Measurements from ENCODE around the gene CRELD1.

The CRELD1 gene

GRCh38 chr3:9913601-9914000, 20.0 kb upstream of the CRELD1 start:
- no peak for DNase-seq (ENCODE audit: low read depth, low spot score)
- in situ Hi-C loops (cut with HindIII; ENCODE audit: low sequenced_read_pairs) = no loop called here
- no peak overlapping the region for H3K4me3 ChIP-seq (ENCODE audit: low read depth, low read length)
- no peak for TF ChIP-seq CTCF (IDR thresholded peaks at IDR 0.05; ENCODE audit: low read depth, low read length)

DNA sequence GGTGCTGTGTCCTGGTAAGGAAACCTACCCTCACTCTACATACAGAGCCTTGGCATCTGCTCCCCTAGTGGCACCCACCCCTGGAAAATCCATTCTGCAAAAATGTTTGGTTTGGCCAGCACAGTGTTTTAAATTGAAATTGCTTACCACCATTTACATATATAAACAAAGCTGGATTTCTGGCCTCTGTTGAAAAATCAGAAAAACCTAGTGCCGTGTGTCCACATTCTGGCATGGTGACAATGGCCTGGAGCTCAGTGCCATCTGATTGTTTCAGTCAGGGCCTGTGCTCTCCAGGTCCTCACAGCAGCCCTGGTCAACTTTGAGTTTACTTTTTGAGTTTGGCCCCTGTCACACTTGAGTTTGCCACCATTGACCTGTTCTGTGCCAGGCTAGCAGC, 19.6 kb upstream of the CRELD1 start:
- H3K4me3 ChIP-seq (ENCODE audit: low read depth, low read length) = no peak overlapping the region
- DNase-seq (ENCODE audit: low read depth, low spot score) = no peak
- TF ChIP-seq CTCF (IDR thresholded peaks at IDR 0.05; ENCODE audit: low read depth, low read length) = no peak
- in situ Hi-C loops (cut with HindIII; ENCODE audit: low sequenced_read_pairs) = no loop called here

DNA sequence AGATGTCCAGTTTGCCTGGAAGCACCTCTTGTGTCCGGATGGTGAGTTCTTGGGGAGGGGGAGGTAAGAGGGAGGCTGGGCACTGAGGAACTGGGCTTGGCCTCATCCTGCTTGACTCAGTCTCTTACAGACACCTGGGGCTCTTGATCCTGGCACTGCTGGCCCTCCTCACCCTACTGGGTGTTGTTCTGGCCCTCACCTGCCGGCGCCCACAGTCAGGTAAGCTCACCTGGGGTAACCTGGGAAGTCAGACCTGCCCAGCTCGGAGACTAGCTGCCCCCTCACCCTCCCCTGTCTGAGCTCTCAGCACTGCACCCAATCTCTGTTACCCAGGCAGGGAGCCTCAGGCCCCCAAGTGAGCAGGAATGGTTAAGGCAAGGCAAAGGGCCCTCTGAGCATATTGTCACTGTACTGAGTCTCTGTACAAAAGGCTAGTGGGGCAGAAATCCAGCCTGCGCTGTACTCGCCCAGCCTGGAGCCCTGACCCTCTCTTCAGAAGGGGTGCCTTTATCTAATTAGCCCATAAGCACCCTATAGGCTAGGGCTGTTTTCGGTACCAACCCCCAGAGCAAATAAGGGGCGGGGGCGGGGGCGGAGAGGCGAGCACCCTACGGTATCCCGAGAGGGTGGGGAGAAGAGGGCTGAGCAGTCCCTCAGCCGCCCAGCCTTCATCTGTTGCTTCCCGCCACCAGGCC, 18.9 kb upstream of the CRELD1 start:
- no peak for DNase-seq (ENCODE audit: low read depth, low spot score)
- in situ Hi-C loops (cut with HindIII; ENCODE audit: low sequenced_read_pairs) = no loop called here
- no peak for TF ChIP-seq CTCF (IDR thresholded peaks at IDR 0.05; ENCODE audit: low read depth, low read length)
- H3K4me3 ChIP-seq (ENCODE audit: low read depth, low read length) = no peak overlapping the region

DNA sequence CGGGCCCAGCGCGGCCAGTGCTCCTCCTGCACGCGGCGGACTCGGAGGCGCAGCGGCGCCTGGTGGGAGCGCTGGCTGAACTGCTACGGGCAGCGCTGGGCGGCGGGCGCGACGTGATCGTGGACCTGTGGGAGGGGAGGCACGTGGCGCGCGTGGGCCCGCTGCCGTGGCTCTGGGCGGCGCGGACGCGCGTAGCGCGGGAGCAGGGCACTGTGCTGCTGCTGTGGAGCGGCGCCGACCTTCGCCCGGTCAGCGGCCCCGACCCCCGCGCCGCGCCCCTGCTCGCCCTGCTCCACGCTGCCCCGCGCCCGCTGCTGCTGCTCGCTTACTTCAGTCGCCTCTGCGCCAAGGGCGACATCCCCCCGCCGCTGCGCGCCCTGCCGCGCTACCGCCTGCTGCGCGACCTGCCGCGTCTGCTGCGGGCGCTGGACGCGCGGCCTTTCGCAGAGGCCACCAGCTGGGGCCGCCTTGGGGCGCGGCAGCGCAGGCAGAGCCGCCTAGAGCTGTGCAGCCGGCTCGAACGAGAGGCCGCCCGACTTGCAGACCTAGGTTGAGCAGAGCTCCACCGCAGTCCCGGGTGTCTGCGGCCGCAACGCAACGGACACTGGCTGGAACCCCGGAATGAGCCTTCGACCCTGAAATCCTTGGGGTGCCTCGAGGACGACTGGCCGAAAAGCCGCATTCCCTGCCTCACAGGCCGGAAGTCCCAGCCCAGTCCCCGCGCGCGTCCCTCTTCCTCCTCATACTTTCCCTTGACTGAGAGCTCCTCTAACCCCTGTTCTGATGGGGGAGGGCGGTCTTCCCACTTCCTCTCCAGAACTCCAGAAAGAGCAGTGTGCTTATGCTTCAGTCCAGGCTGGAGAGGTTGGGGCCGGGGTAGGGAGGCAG, 18.1 kb upstream of the CRELD1 start:
- in situ Hi-C loops (cut with HindIII; ENCODE audit: low sequenced_read_pairs) = no loop called here
- DNase-seq (ENCODE audit: low read depth, low spot score) = peak; percentile 44
- peak overlapping the region; percentile 35 for H3K4me3 ChIP-seq (ENCODE audit: low read depth, low read length)
- peak; percentile 54 for TF ChIP-seq CTCF (IDR thresholded peaks at IDR 0.05; ENCODE audit: low read depth, low read length)

DNA sequence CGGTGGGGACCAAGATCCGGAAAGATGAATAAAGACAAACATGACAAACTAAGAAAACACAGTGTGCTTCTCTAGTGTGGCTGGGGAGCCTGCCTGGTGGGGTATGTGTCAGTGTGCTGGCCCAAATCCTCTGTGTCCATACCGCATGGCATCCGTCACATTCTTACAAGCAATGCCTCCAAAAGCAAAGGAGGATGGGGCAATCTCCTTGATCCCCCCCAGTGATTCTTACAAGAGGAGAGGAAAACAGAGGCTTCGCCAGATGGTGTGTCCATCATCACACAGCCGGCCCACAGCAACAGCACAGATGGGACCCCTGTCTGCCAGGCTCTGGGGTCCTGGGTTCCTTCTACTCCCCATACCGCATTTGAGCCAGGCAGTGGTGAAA, 17.3 kb upstream of the CRELD1 start:
- no peak for TF ChIP-seq CTCF (IDR thresholded peaks at IDR 0.05; ENCODE audit: low read depth, low read length)
- DNase-seq (ENCODE audit: low read depth, low spot score) = peak; percentile 14
- H3K4me3 ChIP-seq (ENCODE audit: low read depth, low read length) = peak overlapping the region; percentile 45
- in situ Hi-C loops (cut with HindIII; ENCODE audit: low sequenced_read_pairs) = no loop called here

DNA sequence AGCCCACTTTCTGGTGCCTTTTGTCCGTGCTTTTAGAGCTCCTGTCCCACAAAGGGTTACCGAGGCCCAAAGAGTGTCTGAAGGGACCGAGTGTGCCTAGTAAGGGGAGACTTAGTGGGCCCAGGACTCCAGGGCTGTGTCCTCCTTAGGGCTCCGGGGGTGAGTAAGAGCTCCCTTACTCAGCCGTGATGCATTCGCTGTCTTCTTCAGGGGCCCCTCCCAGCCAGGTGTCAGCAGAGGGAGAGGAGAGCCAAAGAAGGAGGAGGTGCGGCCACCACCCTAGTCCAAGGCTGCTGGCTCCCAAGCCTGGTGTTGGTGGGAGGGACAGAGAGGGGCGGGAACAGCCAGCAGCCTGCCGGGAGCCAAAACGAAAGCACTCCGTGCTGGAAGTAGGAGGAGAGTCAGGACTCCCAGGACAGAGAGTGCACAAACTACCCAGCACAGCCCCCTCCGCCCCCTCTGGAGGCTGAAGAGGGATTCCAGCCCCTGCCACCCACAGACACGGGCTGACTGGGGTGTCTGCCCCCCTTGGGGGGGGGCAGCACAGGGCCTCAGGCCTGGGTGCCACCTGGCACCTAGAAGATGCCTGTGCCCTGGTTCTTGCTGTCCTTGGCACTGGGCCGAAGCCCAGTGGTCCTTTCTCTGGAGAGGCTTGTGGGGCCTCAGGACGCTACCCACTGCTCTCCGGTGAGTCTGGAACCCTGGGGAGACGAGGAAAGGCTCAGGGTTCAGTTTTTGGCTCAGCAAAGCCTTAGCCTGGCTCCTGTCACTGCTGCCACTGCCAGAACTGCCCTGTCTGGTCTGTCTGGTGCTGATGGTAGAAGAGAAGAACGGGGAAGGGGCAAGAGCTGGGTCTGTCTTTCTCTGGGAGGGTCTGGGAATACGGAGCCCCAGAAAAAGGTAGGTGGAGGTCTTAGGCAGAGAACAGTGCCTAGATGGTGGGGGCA, 16.6 kb upstream of the CRELD1 start, which contains the start of gene IL17RC:
Gene IL17RC, plus strand, starts transcription at position 365 of the 947 bp plus-strand sequence. Its CDS starts 218 bp downstream, at position 583.
- H3K4me3 ChIP-seq (ENCODE audit: low read depth, low read length) = peak within 1 kb of the TSS; percentile 45
- no peak for TF ChIP-seq CTCF (IDR thresholded peaks at IDR 0.05; ENCODE audit: low read depth, low read length)
- in situ Hi-C loops (cut with HindIII; ENCODE audit: low sequenced_read_pairs) = no loop called here
- DNase-seq (ENCODE audit: low read depth, low spot score) = peak; percentile 88

All from astrocyte of the spinal cord (primary cell).